Stimulated activated CD4-positive, alpha-beta T cell treated with anti-CD3 and anti-CD28 coated beads, Interleukin-4, amount 100 ng/mL, for 24 hours (primary cell): Measurements from ENCODE around the gene PBXIP1.
"Not testable (repeated sequence)": the region's sequence is repeated elsewhere in the genome, so short reads cannot be mapped to it uniquely, and the experiment has no call there.

ENCODE experiments used
- DNase-seq: peaks from one replicate; pipeline ENCODE4 v3.0.0-alpha.2; 2020

The PBXIP1 gene

DNA sequence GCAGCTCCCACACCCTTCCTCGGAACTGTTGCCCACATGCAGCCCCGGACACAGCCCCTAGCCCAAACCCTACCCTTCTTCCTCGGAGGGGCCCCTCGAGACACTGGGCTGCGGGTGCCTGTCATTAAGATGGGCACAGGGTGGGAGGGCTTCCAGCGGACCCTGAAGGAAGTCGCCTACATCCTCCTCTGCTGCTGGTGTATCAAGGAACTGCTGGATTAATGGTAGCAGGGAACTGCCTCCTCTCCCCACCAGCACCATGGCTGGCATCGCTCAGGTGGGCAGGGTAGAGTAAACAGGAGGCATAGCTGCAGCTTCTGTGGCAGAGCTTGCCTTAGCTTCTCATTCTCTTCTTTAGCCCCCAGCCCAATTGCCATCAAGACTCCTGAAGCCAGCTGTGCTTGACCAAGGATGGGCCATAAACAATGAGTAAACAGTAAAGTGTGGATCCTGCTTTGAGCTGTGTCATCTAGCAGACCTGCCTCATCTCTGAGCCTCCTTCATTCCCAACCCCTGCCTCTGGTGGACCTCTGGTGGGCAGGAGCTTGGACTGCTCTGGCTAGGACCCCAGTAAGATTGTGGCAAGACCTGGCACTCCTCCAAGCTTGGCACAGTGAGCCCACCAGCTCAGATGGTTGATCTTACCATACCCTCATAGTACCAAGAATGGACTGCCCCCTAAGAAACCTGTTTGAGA, 37.8 kb upstream of the PBXIP1 start, which contains the start of gene LENEP:
Gene LENEP, plus strand, starts transcription at position 15 of the 697 bp plus-strand sequence. Its CDS starts 22 bp downstream, at position 37.
- DNase-seq = no peak

DNA sequence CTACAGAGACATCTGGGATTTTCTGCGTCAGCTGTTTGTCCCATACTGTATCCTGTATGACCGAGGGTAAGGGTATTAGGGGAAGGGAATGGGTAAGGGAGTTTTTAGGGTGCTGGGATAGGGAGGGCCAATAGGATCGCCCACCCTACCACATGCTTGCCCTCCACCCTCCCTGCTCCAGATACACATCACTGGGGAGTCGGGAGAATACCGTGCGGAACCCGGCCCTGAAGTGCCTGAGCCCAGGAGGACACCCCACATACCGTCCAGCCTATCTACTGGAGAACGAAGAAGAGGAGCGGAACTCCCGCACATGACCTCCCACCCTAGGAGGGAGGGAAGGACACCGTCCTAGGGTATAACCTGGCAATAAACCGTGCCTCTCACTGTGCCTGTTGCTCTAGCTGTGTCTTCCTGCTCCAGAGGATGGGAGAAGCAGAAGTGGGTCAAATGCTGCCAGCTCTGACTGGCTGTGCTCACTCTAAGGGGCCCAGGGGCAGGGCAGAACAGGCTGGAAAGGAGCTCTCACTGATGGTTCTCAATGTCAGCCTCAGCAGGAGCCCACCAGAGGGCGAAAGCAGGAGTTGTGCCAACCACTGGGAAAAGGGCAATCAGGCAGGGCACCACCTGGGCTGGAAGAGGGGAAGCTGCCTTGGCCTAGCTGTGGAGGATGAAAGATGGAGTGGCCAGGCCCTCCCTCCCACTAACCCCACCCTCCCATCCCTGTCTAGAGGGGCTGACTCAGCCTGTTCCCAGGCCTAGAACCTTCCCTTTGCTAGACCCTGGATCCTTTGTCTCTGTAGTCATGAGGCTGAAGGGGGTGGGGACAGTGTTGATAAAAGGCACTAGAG, 37.0 kb upstream of the PBXIP1 start:
- no peak for DNase-seq

DNA sequence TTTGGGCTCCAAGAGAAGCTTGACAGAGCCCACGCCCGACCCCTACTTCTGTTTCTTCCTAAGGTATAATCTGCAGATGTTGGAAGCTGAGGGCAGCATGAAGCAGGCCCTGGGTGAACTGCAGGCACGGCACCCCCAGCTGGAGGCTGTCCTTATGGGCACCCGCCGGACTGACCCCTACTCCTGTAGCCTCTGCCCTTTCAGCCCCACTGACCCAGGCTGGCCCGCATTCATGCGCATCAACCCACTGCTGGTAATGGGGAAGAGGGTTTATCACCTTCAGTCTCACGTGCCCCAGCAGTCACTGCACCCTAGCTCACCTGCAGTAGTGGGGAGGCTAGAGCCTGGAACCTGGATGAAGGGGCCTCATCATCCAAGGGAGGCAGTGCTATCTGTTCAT, 34.4 kb upstream of the PBXIP1 start:
- no peak for DNase-seq

DNA sequence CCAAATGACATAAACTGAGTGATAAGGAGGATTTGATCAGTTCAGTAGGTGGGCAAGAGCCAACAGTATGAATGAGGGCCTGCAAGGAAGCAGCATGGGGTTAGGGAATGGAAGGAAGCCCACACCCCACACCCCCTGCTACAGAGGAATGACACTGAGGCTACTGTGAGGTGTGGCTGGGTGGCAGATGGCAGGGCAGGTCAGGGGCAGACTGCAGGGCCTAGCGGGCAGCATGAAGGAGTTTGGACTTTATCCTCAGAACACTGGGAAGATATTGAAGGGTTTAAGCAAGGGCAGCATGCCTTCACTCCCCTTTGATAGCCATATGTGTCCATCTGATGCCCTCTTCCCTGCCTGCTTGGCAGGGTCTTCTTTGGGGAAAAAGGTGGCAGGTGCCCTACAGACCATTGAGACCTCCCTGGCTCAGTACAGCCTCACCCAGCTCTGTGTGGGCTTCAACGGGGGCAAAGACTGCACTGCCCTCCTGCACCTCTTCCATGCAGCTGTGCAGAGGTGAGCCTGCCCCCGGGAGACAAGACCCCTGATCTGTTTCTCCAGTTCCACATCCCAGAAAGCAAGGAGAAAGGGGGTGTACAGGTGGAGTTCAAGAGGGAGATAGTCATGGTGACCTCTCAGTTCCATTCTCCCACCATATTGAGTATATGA, 33.4 kb upstream of the PBXIP1 start:
- DNase-seq = no peak

DNA sequence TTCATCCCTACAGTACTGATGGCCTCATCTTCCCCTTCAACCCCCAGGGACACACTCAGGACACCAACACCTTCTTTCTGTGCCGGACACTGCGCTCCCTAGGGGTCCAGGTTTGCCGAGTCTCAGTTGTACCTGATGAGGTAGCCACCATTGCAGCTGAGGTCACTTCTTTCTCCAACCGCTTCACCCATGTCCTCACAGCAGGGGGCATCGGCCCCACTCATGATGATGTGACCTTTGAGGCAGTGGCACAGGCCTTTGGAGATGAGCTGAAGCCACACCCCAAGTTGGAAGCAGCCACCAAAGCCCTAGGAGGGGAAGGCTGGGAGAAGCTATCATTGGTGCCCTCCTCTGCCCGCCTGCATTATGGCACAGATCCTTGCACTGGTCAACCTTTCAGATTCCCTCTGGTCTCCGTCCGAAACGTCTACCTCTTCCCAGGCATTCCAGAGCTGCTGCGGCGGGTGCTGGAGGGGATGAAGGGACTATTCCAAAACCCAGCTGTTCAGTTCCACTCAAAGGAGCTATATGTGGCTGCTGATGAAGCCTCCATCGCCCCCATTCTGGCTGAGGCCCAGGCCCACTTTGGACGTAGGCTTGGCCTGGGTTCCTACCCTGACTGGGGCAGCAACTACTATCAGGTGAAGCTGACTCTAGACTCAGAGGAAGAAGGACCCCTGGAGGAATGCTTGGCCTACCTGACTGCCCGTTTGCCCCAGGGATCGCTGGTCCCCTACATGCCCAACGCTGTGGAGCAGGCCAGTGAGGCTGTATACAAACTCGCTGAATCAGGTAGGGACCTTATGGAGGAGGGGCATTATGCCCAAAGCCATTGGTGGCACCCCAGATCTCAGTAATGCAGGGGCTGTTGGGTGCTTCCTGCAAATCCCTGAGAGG, 32.4 kb upstream of the PBXIP1 start:
- DNase-seq = no peak

DNA sequence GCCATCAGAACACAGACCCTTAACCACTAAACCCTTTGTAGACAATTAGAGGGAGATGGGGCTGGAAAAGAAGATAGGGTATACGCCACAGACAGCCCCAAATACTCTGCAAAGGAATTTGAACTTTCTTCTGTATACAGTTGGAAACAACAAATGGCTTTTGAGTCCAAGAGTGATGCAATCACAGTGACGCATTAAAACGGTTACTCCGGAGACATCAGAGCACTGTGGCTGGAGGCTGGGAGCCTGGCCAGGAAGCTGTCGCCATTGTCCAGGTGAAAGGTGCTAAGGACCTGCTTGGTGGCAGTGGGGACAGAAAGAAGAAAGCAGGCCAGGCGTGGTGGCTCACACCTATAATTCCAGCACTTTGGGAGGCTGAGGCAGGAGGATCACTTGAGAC, 31.4 kb upstream of the PBXIP1 start:
- no peak for DNase-seq

DNA sequence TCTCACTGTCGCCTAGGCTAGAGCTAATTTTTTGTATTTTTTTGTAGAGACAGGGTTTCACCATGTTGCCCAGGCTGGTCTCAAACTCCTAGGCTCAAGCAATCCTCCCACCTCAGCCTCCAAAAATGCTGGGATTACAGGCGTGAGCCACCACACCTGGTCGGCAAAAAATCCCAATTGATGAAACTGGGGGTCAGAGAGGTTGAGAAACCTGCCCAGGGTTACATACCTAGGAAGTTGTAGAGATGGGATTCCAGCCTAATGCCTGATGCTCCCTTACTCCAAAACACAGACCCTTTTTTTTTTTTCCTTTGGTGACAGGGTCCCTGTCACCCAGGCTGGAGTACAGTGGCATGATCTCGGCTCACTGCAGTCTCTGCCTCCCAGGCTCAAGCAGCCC, 30.8 kb upstream of the PBXIP1 start:
- DNase-seq = not testable (repeated sequence)

DNA sequence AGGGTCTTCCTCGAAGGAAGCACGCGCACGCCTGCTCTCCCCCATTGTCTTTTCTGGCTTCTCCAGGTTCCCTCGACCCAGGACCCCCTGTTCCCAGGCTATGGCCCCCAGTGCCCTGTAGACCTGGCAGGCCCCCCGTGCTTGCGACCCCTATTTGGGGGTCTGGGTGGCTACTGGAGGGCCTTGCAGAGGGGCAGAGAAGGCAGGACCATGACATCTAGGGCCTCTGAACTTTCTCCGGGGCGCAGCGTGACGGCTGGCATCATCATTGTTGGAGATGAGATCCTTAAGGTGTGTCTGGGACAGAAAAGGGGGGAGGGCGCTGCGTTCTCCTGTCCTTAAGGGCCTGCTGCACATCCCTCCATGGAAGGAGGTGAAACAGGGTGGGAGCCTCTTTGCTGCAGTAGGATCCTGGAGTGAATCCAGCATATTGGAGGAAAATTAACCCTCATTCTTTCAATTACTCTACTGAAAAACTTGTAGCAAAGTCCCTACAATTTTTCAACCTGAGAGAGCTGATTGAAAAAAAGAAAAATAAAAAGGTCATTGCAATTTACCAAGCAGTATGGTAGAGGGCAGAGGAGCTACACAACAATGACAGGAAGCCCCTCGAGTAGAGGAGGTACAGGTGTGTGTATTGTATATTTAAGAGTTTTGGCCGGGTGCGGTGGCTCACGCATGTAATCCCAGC, 28.0 kb upstream of the PBXIP1 start:
- DNase-seq = no peak

DNA sequence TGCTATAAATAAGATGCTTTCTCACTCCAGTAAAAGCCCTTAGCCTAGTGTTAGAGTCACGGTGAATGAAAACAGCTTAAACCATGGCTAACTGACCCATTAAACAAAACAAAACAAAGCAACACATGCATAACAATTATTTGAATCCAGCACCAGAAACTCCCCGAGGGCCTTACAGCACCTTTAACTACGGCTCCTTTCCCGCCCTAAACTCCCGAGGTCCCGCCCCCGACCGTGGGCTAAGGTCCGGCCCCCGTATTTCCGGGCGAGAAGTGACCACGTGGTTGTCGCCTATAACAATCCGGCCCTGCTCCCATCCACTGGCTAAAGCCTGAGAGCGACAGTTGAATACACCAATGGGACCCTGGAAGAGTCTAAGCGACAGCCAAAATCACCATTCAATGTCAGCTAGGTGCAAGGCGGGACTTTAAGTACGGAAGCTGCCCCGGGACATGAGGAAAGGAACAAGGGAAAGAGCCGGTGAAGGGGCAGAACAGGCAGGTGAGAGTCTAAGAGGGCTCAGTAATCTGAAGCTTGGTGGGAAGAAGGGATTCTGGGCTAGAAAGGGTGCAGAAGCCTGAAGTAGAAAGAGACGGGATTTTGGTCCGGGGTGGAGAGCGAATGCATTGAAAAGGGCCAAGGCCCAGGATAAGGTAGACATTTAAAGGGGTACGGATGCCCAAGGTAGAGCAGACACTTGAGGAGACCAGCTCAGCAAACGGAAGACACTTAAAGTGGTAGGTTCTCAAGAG, 27.2 kb upstream of the PBXIP1 start, which contains the start of gene FLAD1:
Gene FLAD1, plus strand, starts transcription at position 448 of the 752 bp plus-strand sequence. CDS start 351 bp downstream, outside the sequence.
- peak; percentile 98 for DNase-seq

DNA sequence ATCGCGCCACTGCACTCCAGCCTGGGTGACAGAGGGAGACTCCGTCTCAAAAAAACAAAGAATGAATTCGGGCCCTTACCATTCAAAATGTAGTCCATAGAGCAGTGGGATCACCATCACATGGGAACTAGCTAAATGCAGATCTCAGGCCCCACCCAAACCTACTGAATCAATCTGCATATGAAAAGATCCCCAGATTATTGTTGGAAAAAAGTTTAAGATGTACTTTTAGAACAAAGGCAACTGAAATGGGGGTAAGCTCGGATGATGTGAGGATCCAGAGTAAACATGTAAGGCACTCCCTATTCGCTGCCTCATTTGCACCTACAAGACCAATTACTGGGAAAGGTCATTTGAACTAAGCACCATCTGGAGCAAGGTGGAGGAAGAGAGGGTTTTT, 26.4 kb upstream of the PBXIP1 start:
- DNase-seq = no peak

DNA sequence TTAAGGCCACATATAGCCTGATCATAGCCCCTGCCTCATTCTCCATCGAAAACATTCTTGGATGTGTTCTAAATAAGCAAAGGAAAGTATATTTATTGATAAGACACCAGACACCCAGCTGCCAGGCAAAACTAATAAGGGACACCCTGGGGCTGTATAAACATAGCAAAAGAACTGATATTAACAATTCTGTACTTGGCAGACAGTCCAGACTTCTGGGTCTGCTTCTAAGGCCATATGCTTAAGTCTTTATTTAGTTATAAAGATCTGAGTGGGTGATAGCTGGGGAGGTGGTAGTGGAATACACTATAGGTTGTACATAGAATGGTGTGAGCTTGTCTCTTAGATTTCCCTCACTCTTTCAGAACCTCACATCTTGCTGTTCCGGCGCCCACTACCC, 22.5 kb upstream of the PBXIP1 start:
- DNase-seq = no peak

DNA sequence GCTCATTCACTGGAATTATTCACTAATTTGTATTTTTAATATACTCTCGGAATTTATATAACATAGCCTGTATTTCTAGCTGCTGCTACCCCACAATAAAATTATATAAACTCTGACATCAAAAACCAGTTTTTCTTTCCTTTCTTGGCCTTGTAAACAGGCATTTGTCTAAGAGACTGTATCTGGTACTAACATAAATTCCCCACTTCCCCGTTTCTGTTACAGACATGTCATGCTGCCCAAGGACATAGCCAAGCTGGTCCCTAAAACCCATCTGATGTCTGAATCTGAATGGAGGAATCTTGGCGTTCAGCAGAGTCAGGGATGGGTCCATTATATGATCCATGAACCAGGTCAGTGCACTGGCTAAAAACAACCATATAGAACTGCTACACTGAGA, 21.9 kb upstream of the PBXIP1 start:
- DNase-seq = not testable (repeated sequence)

DNA sequence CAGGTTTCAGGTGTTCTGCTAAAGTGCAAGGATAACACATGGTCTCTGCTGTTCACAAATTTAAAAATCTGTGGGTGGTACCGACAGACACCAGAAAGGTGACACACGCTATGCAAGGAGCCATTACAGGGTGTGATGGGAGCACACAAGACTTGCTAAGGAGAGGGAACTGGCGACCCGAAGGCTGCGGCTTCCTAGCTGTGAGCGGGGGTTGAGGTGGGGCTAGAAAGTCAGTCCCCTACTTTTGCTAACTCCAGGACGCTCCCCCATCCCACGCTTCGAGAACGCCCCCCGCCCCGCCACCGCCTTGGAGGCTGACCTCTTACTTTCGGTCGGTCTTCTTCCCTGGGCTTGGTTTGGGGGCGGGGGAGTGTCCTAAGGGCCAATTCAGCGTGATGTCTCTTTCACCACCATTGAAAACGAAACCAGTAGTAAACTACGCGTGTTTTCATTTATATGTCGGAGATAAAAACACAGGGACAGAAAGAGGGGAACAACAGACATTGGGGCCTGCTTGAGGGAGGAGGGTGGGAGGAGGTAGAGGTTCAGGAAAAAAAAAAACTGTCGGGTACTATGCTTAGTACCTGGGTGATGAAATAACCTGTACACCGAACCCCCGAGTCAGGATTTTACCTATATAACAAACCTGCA, 19.6 kb upstream of the PBXIP1 start:
- peak; percentile 63 for DNase-seq

DNA sequence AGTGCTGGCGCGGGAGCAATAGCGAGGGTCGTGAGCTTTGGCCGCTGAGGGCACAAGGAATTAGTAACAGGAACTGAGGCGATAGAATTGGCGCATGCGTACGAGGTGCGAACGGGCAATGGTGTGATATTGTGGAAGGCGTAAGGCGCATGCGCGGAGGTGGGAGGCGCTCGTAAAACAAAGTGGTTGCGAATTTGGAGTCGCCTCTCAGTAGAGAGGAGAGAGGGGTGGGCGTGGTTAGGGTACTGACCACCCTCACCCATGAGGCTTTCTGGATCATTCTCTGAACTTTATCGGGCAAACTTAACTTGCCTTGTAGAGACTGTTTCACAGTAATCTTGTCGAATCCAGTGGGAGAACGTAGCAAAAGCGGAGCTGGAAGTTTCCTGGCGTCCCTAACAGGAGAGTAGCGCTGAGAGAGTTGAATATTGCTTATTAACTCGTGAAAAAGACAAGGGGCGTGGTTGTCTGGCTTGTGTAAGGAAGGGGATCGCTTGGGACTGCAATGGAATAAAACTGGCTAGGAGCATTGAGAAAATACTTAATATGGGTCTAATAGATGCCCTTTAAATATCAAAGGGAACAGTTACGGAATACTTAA, 19.0 kb upstream of the PBXIP1 start:
- DNase-seq = peak; percentile 95

DNA sequence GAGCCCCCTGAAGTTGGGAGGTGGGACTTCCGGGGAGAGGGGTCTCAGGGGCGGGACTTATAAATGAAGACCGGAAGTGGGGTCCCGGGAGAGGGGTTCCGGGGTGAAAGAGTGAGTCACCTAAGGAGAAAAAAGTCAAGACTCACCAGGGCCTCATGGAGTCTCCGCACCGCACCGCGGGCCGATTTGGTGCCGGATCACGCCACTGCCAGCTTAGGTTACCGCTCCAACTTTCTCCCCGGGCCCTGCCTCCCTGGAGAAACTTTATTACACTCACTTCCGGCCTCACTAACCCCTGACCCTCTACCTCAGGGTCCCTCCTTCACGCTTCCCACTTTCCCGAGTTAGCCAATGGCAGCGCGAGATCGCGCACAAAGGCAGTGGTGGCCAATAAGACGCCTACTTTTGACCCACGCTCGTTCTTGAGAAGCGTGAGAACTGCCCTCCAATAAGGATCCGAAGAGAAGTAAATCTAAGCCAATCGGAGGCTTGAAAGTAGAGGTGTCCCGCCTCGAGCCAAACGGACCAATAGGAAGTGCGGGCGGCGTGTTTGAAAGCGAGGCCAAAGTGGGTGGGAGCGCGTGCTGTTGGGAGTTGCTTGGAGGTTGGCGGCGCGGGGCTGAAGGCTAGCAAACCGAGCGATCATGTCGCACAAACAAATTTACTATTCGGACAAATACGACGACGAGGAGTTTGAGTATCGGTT, 18.4 kb upstream of the PBXIP1 start, which contains the start of gene CKS1B:
Gene CKS1B, plus strand, starts transcription at position 580 of the 706 bp plus-strand sequence. Its CDS starts 65 bp downstream, at position 645.
- peak; percentile 96 for DNase-seq

DNA sequence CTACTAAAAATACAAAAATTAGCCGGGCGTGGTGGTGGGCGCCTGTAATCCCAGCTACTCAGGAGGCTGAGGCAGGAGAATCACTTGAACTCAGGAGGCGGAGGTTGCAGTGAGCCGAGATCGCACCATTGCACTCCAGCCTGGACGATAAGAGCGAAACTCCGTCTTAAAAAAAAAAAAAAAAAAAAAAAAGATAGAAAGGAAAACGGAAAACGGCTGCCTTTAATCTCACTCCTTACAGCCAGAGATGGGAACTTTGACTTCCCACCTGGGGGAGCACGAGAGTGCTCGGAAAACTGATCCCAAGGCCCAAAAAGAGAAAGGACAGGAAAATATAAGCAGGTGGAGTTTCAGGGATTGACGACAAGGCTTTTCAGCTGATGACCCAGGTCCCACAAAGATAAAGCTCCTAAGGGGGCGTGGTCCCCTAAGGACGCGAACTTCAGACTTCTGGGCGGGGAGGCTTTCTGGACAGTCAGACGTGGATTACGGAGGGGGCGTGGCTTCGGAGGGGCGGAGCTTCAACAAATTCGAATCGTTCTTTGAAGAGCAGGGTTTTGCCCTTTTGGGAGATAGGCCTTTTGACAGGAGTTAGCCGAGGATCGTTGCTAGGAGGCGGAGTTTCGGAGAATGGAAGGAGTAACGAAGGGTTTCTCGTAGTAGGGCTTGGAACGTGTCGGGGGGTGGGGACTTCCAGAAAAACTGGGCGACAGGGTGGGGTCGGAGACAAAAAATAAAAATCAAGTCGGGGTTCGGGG, 17.6 kb upstream of the PBXIP1 start:
- DNase-seq = peak; percentile 94

DNA sequence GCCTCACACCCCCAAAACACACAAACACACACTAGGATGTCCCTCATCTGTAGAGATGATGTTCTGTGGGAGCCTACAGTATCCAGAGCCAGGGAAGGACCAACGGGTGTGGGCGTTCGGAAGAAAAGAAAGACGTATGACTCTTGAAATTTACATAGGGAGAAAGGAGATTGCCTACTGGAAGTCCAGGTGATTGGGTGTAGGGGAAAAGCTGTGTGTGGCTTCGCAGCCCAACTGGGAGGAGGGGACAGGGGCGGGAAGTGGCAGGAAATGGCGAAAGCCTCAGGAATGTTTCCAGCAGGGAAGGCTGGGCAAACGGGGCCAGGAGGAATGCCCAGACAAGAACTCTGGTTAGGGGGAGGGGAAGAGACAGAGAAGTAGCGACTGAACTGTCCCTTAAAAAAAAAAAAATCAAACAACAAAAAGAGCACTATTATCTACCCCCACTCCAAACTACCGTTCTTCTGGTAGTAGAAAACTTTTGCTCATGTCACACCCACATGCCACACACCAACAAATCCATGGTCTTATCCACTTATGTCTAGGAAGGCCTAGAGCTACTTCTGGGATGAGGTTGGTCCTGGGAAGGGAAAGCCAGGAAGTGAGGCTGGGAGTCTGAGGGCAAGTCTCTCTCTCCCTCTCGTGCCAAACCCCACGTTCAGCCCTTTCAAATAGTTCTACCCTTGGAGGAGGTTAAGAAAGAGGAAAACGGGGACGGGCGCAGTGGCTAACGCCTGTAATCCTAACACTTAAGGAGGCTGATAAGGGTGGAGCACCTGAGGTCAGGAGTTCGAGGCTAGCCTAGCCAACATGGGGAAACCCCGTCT, 16.8 kb upstream of the PBXIP1 start:
- no peak for DNase-seq

DNA sequence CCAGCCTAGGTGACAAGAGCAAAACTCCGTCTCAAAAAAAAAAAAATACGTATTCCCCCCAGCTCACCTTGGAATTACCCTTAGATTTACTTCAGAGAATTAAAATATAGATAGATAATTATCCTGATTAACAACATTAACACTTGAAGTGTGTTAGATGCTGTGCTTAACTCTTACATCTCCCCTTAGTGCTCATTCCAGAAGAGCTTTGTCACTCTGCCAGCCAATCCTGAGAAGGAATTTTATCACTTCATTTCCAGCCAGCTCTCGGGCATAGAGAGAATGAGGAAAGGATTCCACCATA, 16.3 kb upstream of the PBXIP1 start:
- no peak for DNase-seq
